ENCODE measurements around the gene DST.

DST gene

DNA sequence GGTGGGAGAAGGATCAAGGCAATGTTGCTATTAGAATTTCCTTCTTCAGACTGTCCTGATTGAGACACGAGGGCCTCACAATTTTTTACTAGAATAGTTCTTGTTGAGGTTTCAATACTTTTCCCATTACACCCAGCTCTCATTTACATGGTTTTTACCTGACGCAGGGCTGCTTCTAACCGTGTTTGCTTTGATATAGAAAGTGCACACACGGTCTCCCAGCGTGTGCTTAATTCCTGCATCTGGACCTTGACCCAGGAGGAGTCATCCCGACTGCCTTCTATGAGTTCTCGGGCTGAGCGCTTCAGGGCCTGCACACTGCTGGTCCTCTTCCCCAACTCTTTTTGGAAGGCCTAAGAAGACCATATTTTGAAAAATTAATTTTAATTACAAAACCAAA is 160.2 kb downstream of the DST start:
- H3K27ac ChIP-seq, result peak overlapping the region; percentile 40
- no peak for TF ChIP-seq ZFX (IDR thresholded peaks at IDR 0.05; ENCODE audit: borderline replicate concordance)
- TF ChIP-seq, protein P1, sequence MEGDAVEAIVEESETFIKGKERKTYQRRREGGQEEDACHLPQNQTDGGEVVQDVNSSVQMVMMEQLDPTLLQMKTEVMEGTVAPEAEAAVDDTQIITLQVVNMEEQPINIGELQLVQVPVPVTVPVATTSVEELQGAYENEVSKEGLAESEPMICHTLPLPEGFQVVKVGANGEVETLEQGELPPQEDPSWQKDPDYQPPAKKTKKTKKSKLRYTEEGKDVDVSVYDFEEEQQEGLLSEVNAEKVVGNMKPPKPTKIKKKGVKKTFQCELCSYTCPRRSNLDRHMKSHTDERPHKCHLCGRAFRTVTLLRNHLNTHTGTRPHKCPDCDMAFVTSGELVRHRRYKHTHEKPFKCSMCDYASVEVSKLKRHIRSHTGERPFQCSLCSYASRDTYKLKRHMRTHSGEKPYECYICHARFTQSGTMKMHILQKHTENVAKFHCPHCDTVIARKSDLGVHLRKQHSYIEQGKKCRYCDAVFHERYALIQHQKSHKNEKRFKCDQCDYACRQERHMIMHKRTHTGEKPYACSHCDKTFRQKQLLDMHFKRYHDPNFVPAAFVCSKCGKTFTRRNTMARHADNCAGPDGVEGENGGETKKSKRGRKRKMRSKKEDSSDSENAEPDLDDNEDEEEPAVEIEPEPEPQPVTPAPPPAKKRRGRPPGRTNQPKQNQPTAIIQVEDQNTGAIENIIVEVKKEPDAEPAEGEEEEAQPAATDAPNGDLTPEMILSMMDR (IDR thresholded peaks at IDR 0.05), result no peak

DNA sequence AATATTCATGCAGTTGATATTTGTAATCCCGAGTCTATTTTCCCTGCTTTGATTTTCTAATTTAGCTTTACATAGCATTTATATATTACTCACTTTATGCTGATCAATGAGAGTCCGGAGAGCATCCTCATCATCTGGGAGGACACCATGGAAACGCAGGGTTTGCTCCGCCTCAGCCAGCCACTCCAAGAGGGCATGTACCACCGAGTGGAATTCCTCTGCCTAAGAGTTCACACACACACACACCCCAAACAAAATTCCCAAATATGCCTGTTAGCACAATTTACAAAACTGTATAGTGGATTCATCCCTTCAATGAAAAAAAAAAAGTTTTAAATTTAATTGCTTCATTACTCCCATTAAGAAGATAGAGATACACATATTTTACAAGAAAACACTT is 160.7 kb downstream of the DST start:
- peak overlapping the region; percentile 40 for H3K27ac ChIP-seq
- TF ChIP-seq, protein P1 (IDR thresholded peaks at IDR 0.05), result no peak
- TF ChIP-seq ZFX (IDR thresholded peaks at IDR 0.05; ENCODE audit: borderline replicate concordance), result no peak

DNA sequence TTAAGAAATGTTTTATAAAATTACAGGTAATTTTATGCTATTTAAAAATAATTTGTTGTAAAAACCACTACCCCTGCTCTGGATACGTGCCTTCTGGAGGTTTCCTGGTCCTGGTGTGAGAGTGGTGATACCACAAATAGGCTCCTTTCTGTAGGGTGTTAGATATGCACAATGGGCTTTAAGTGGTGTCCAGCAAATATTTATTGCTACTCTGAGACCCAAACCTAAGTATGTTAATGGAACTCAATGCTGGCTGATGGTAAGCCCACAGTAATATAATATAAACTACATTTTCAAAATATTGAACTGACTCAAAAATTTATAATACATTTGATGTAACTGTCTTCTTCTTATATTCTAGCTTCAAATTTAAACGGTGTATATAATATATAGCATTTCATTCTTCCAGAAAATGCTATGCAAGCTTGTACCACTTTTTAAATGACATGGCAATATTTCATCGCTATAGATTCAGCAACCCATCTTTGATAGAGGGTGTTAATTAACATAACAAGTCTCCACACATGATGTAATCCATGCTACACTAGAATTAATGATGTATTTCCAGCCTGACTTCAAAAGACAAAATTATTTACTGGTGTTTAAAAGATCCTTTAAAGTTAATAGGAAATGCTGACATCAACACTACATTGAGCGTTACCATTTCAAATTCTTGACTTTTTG is 161.9 kb downstream of the DST start:
- no peak for TF ChIP-seq ZFX (IDR thresholded peaks at IDR 0.05; ENCODE audit: borderline replicate concordance)
- TF ChIP-seq, protein P1 (IDR thresholded peaks at IDR 0.05), result no peak

DNA sequence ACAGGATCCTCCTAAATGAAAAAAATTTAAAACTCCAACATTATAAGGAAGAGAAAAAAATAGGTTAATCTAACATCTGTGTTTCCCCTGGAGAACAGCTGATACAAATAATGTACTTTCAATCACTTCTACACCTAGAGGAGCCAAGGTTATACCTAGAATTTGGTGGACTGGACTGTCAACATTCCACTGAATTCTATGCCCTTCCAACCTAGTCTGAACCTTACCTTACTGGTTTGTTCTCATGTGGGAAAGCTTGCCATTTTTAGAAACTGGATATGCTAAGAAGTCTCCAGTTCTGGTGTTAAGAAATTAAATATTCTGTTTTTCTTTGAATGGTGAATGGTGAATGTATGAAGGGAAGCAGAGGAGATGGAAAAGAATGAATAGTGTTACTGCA is 162.4 kb downstream of the DST start:
- TF ChIP-seq, protein P1 (IDR thresholded peaks at IDR 0.05), result no peak
- no peak for TF ChIP-seq ZFX (IDR thresholded peaks at IDR 0.05; ENCODE audit: borderline replicate concordance)
- no peak overlapping the region for H3K27ac ChIP-seq

More for the DNA sequence above, 161.9 kb downstream of the DST start:
- no peak overlapping the region for H3K27ac ChIP-seq

DNA sequence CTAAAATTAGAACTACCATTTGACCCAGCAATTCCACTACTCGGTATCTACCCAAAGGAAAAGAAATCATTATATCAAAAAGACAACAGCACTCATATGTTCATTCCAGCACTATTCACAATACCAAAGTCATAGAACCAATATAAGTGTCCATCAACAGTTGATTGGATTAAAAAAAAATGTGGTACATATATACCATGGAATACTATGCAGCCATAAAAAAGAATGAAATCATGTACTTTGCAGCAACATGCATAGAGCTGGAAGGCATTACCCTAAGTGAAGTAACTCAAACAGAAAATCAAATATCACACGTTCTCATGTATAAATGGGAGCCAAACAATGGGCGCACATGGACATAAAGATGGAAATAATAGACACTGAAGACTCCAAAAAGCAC is 163.3 kb downstream of the DST start:
- no peak overlapping the region for H3K27ac ChIP-seq
- TF ChIP-seq ZFX (IDR thresholded peaks at IDR 0.05; ENCODE audit: borderline replicate concordance), result no peak

DNA sequence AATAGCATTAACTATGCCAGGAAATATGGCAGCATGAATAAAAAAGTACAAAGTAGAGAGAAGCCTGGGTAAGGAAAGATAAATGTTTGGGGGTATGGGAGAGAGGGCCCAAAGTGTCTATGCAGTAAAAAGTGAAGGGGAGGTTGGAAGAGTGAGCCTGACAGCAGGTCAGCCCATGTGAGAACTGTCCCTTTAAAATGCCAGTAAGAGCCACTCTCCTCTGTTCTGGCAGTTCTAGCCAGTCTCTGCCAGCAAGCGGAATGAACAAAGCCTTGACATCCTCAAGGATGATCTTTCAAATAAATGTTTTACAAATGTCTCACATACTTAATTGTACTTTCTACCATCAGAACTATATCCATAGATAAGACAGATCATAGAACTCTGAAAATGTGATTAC is 164.5 kb downstream of the DST start:
- TF ChIP-seq, protein P1 (IDR thresholded peaks at IDR 0.05), result no peak
- no peak for TF ChIP-seq ZFX (IDR thresholded peaks at IDR 0.05; ENCODE audit: borderline replicate concordance)
- H3K27ac ChIP-seq, result no peak overlapping the region

DNA sequence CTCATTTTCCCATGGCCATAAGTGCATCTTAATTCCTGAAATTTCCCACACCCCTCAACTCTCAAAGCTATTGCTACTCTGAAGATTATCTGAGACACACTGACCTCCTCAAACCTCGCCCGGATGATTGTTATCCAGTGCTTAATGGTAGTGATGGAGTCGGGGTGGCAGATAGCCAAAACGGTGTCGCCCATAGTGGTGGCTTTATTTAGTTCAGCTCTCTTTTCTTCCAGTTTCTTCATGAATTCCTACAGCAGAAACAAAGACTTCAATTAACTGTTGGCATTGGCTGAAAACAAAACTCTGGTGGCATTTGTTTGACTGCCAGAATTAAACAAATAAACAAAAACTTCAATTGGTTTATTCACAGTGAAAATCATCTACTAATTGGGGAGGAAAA is 165.4 kb downstream of the DST start:
- TF ChIP-seq ZFX (IDR thresholded peaks at IDR 0.05; ENCODE audit: borderline replicate concordance), result no peak
- no peak overlapping the region for H3K27ac ChIP-seq

DNA sequence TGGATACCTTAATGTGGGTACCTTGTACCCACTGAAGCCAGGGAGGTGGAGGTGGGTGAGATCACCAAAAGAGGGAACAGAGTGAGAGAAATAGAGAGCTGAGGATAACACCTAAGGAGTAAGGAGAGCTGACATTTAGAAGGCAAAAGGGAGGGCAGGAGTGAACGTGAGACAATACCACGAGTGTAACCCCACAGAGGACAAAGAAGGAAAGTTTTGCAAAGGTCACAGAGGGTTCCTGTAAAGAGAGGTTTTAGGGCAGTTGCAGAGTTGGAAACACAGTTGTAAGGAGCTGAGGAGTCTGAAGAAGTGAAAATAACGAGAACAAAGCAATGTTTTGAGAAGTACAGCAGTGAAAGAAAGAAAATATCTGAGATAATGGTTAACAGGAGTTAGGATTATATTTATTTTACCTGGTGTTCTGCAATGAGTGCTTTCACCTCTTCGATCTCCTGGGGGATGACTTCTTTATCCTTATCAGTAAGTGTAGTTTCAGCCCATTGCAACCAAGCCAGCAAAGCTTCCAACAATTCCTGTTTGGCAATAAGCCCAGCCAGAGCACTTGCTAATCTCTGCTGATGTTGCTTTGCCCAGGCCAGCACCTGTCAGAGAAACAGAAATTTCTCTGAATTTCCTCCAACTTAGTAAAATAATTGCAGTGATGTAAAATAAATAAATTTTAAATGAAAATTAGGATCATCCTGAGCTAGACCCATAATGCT is 166.8 kb downstream of the DST start:
- H3K27ac ChIP-seq, result no peak overlapping the region
- no peak for TF ChIP-seq ZFX (IDR thresholded peaks at IDR 0.05; ENCODE audit: borderline replicate concordance)
- TF ChIP-seq, protein P1 (IDR thresholded peaks at IDR 0.05), result no peak
